HEK293 (cell line): ENCODE data around the gene IZUMO4.

Source experiments
- EGR2 ChIP-seq: fragments of 450-650 bp; formaldehyde crosslinking; IDR thresholded peaks from 2 replicates; pipeline ENCODE4 v1.5.1; 2016; ENCODE audit warnings: low read depth, missing biosample characterization, missing genetic modification characterization
- GLI2 ChIP-seq: fragments of 450-650 bp; formaldehyde crosslinking; IDR thresholded peaks from 2 replicates; pipeline ENCODE4; 2017; ENCODE audit warnings: missing biosample characterization, missing genetic modification characterization, low read depth, borderline replicate concordance
- GLIS1 ChIP-seq: fragments of 450-650 bp; formaldehyde crosslinking; IDR thresholded peaks from 2 replicates; pipeline ENCODE4 v1.5.1; 2016; ENCODE audit warnings: missing biosample characterization, missing genetic modification characterization
- KLF8 ChIP-seq: fragments of 450-650 bp; formaldehyde crosslinking; IDR thresholded peaks from 2 replicates; pipeline ENCODE4 v1.5.1; 2016; ENCODE audit warnings: missing biosample characterization, missing genetic modification characterization
- KLF9 ChIP-seq: fragments of 450-650 bp; formaldehyde crosslinking; IDR thresholded peaks from 2 replicates; pipeline ENCODE4 v1.5.1; 2016; ENCODE audit warnings: missing biosample characterization, missing genetic modification characterization, low read depth
- SCRT1 ChIP-seq: fragments of 450-650 bp; formaldehyde crosslinking; IDR thresholded peaks from 2 replicates; pipeline ENCODE4 v1.5.1; 2016; ENCODE audit warnings: missing biosample characterization, missing genetic modification characterization, borderline replicate concordance
- SP2 ChIP-seq: fragments of 450-650 bp; formaldehyde crosslinking; IDR thresholded peaks from 2 replicates; pipeline ENCODE4 v1.5.1; 2016; ENCODE audit warnings: missing biosample characterization, missing genetic modification characterization
- SP3 ChIP-seq: fragments of 450-650 bp; formaldehyde crosslinking; IDR thresholded peaks from 2 replicates; pipeline ENCODE4 v1.5.1; 2016; ENCODE audit warnings: missing biosample characterization, missing genetic modification characterization
- ZBTB8A ChIP-seq: fragments of 450-650 bp; formaldehyde crosslinking; IDR thresholded peaks from 2 replicates; pipeline ENCODE4 v1.5.1; 2016; ENCODE audit warnings: missing biosample characterization, missing genetic modification characterization
- ZEB2 ChIP-seq: fragments of 450-650 bp; formaldehyde crosslinking; IDR thresholded peaks from 2 replicates; pipeline ENCODE4 v1.5.1; 2016; ENCODE audit warnings: missing biosample characterization, missing genetic modification characterization
- ZFP69B ChIP-seq: fragments of 450-650 bp; formaldehyde crosslinking; IDR thresholded peaks from 2 replicates; pipeline ENCODE4 v1.5.1; 2016; ENCODE audit warnings: missing biosample characterization, missing genetic modification characterization
- ZNF138 ChIP-seq: fragments of 450-650 bp; formaldehyde crosslinking; IDR thresholded peaks from 2 replicates; pipeline ENCODE4 v1.5.1; 2016; ENCODE audit warnings: missing biosample characterization, missing genetic modification characterization, borderline replicate concordance
- ZNF16 ChIP-seq: fragments of 450-650 bp; formaldehyde crosslinking; IDR thresholded peaks from 2 replicates; pipeline ENCODE4 v1.5.1; 2016; ENCODE audit warnings: low read depth, missing biosample characterization, missing genetic modification characterization
- ZNF174 ChIP-seq: fragments of 450-650 bp; formaldehyde crosslinking; IDR thresholded peaks from 2 replicates; pipeline ENCODE4 v1.5.0; 2017; ENCODE audit warnings: missing biosample characterization, mild to moderate bottlenecking, missing genetic modification characterization
- ZNF202 ChIP-seq: fragments of 450-650 bp; formaldehyde crosslinking; IDR thresholded peaks from 2 replicates; pipeline ENCODE4 v1.5.1; 2016; ENCODE audit warnings: missing biosample characterization, missing genetic modification characterization, borderline replicate concordance
- ZNF335 ChIP-seq: fragments of 450-650 bp; formaldehyde crosslinking; conservative IDR thresholded peaks from 2 replicates; pipeline ENCODE4 v1.5.1; 2016; ENCODE audit warnings: missing biosample characterization, missing genetic modification characterization
- ZNF394 ChIP-seq: fragments of 450-650 bp; formaldehyde crosslinking; IDR thresholded peaks from 2 replicates; pipeline ENCODE4 v1.5.1; 2016; ENCODE audit warnings: missing biosample characterization, missing genetic modification characterization, mild to moderate bottlenecking, moderate library complexity, borderline replicate concordance
- ZNF416 ChIP-seq: fragments of 450-650 bp; formaldehyde crosslinking; IDR thresholded peaks from 2 replicates; pipeline ENCODE4 v1.5.1; 2016; ENCODE audit warnings: missing biosample characterization, missing genetic modification characterization
- ZNF423 ChIP-seq: fragments of 450-650 bp; formaldehyde crosslinking; IDR thresholded peaks from 2 replicates; pipeline ENCODE4 v1.5.1; 2016; ENCODE audit warnings: missing biosample characterization, missing genetic modification characterization
- ZNF501 ChIP-seq: fragments of 450-650 bp; formaldehyde crosslinking; IDR thresholded peaks from 2 replicates; pipeline ENCODE4 v1.5.1; 2016; ENCODE audit warnings: missing biosample characterization, missing genetic modification characterization
- ZNF521 ChIP-seq: fragments of 450-650 bp; formaldehyde crosslinking; IDR thresholded peaks from 2 replicates; pipeline ENCODE4 v1.5.1; 2017; ENCODE audit warnings: missing biosample characterization, mild to moderate bottlenecking, missing genetic modification characterization
- ZNF596 ChIP-seq: fragments of 450-650 bp; IDR thresholded peaks from 2 replicates; pipeline ENCODE4 v1.5.0; 2018; ENCODE audit warnings: missing biosample characterization, mild to moderate bottlenecking, missing genetic modification characterization, moderate library complexity
- ZNF600 ChIP-seq: fragments of 450-650 bp; formaldehyde crosslinking; IDR thresholded peaks from 2 replicates; pipeline ENCODE4 v1.5.1; 2016; ENCODE audit warnings: missing biosample characterization, missing genetic modification characterization
- ZNF610 ChIP-seq: fragments of 450-650 bp; formaldehyde crosslinking; IDR thresholded peaks from 2 replicates; pipeline ENCODE4 v1.5.1; 2016; ENCODE audit warnings: missing biosample characterization, missing genetic modification characterization, borderline replicate concordance
- ZNF777 ChIP-seq: fragments of 450-650 bp; formaldehyde crosslinking; IDR thresholded peaks from 2 replicates; pipeline ENCODE4 v1.5.1; 2017; ENCODE audit warnings: missing biosample characterization, missing genetic modification characterization, borderline replicate concordance
- ZNF792 ChIP-seq: fragments of 450-650 bp; formaldehyde crosslinking; IDR thresholded peaks from 2 replicates; pipeline ENCODE4 v1.5.1; 2016; ENCODE audit warnings: missing biosample characterization, missing genetic modification characterization
- ZSCAN16 ChIP-seq: fragments of 450-650 bp; formaldehyde crosslinking; IDR thresholded peaks from 2 replicates; pipeline ENCODE4 v1.5.1; 2016; ENCODE audit warnings: missing biosample characterization, missing genetic modification characterization
- ZXDB ChIP-seq: fragments of 450-650 bp; formaldehyde crosslinking; IDR thresholded peaks from 2 replicates; pipeline ENCODE4 v1.5.1; 2016; ENCODE audit warnings: missing biosample characterization, missing genetic modification characterization
- TF ChIP-seq, protein P1 (sequence below): fragments of 450-650 bp; formaldehyde crosslinking; optimal IDR thresholded peaks from 2 replicates; pipeline ENCODE3; 2016; ENCODE audit warnings: missing biosample characterization, mild to moderate bottlenecking, missing genetic modification characterization
- TF ChIP-seq, protein P2 (sequence below): fragments of 450-650 bp; formaldehyde crosslinking; IDR thresholded peaks from 2 replicates; pipeline ENCODE4 v1.5.1; 2017; ENCODE audit warnings: missing biosample characterization, missing genetic modification characterization
- TF ChIP-seq, protein P3 (sequence below): fragments of 450-650 bp; formaldehyde crosslinking; IDR thresholded peaks from 2 replicates; pipeline ENCODE4 v1.5.1; 2016; ENCODE audit warnings: missing biosample characterization, missing genetic modification characterization
- TF ChIP-seq, protein P4 (sequence below): fragments of 450-650 bp; formaldehyde crosslinking; IDR thresholded peaks from 2 replicates; pipeline ENCODE4 v1.5.1; 2016; ENCODE audit warnings: missing biosample characterization, missing genetic modification characterization
- TF ChIP-seq, protein P5 (sequence below): fragments of 450-650 bp; formaldehyde crosslinking; IDR thresholded peaks from 2 replicates; pipeline ENCODE4 v1.5.1; 2016; ENCODE audit warnings: missing biosample characterization, missing genetic modification characterization

The IZUMO4 gene

DNA sequence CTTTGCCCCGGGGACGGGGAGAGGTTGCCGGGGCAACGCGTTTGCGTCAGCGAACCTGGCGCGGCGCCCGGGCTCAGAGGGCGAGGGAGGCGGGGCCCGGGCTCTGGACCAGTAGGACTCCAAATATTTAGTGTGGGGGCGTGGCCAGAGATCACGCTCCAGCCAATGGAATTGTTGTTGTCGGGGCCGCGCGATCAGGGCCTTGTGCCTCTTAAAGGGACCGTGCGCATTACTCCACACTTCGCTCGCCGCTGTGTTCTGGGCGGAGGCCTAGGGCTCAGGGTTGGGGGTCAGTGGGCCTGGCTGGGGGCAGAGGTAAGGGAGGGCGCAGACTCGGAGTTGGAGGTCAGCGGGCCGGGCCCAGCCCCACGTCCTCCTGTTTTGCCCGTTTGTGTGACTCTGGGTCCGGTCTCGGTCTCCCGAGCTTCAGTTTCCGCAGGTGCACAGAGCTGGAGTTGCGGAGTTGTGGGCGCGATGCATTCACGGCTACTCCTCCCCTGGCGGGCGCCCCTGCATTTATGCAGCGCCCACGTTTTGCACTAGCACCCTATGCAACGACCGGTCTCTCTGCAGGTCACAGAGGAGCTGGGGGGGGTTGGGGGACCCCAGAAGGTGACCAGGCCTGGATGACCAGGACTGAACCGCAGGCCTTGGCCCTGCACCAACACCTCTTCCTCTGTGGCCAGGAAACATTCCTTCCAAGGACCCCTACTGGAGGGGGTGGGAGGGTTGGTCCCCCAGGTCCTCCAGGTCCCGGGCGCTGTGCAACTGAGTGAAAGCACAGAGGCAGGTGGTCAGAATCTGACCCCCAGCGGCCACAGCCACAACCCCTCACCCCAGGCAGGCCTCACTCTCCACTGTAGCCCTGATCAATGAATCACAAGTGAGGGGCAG, 35.0 kb upstream of the IZUMO4 start (continued):
- TF ChIP-seq, protein P1, sequence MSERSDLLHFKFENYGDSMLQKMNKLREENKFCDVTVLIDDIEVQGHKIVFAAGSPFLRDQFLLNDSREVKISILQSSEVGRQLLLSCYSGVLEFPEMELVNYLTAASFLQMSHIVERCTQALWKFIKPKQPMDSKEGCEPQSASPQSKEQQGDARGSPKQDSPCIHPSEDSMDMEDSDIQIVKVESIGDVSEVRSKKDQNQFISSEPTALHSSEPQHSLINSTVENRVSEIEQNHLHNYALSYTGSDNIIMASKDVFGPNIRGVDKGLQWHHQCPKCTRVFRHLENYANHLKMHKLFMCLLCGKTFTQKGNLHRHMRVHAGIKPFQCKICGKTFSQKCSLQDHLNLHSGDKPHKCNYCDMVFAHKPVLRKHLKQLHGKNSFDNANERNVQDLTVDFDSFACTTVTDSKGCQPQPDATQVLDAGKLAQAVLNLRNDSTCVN (tag by site-specific recombination) = peak; percentile 79
- TF ChIP-seq ZNF521 (no peak), ZNF777 (no peak), ZNF394 (tag by site-specific recombination) (peak; percentile 61; the same call in 1 of the 2 replicates), GLIS1 (tag by site-specific recombination) (peak; percentile 25; the same call in 1 of the 2 replicates), ZNF335 (peak; percentile 82), KLF9 (tag by site-specific recombination) (peak; percentile 30; the same call in 1 of the 2 replicates), GLI2 (tag by site-specific recombination) (no peak), SP3 (peak; percentile 70; the same call in 1 of the 2 replicates), SCRT1 (tag by site-specific recombination) (peak; percentile 15; the same call in 1 of the 2 replicates), ZNF202 (tag by site-specific recombination) (no peak), ZXDB (tag by site-specific recombination) (peak; percentile 65; the same call in 1 of the 2 replicates), ZNF610 (tag by site-specific recombination) (peak; percentile 31), EGR2 (peak; percentile 27; the same call in 1 of the 2 replicates), ZNF174 (tag by site-specific recombination) (no peak), ZEB2 (tag by site-specific recombination) (peak; percentile 18; the same call in 1 of the 2 replicates), ZNF16 (tag by site-specific recombination) (no peak), SP2 (tag by site-specific recombination) (peak; percentile 89), ZNF600 (tag by site-specific recombination) (peak; percentile 76), ZNF792 (tag by site-specific recombination) (peak; percentile 87), ZNF423 (tag by site-specific recombination) (no peak), ZBTB8A (tag by site-specific recombination) (peak; percentile 44), ZNF501 (tag by site-specific recombination) (no peak), ZFP69B (tag by site-specific recombination) (0 out of 2 replicates have a peak, but pooled peaks have one; percentile 15), KLF8 (tag by site-specific recombination) (peak; percentile 21), ZNF138 (tag by site-specific recombination) (no peak), ZSCAN16 (0 out of 2 replicates have a peak, but pooled peaks have one; percentile 18), ZNF596 (no peak), ZNF416 (no peak)
- TF ChIP-seq, protein P2, sequence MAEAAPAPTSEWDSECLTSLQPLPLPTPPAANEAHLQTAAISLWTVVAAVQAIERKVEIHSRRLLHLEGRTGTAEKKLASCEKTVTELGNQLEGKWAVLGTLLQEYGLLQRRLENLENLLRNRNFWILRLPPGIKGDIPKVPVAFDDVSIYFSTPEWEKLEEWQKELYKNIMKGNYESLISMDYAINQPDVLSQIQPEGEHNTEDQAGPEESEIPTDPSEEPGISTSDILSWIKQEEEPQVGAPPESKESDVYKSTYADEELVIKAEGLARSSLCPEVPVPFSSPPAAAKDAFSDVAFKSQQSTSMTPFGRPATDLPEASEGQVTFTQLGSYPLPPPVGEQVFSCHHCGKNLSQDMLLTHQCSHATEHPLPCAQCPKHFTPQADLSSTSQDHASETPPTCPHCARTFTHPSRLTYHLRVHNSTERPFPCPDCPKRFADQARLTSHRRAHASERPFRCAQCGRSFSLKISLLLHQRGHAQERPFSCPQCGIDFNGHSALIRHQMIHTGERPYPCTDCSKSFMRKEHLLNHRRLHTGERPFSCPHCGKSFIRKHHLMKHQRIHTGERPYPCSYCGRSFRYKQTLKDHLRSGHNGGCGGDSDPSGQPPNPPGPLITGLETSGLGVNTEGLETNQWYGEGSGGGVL (tag by site-specific recombination) = no peak
- TF ChIP-seq, protein P3, sequence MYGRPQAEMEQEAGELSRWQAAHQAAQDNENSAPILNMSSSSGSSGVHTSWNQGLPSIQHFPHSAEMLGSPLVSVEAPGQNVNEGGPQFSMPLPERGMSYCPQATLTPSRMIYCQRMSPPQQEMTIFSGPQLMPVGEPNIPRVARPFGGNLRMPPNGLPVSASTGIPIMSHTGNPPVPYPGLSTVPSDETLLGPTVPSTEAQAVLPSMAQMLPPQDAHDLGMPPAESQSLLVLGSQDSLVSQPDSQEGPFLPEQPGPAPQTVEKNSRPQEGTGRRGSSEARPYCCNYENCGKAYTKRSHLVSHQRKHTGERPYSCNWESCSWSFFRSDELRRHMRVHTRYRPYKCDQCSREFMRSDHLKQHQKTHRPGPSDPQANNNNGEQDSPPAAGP = peak; percentile 55; the same call in 1 of the 2 replicates
- TF ChIP-seq, protein P4, sequence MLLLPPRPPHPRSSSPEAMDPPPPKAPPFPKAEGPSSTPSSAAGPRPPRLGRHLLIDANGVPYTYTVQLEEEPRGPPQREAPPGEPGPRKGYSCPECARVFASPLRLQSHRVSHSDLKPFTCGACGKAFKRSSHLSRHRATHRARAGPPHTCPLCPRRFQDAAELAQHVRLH (tag by site-specific recombination) = 0 out of 2 replicates have a peak, but pooled peaks have one; percentile 27
- TF ChIP-seq, protein P5, sequence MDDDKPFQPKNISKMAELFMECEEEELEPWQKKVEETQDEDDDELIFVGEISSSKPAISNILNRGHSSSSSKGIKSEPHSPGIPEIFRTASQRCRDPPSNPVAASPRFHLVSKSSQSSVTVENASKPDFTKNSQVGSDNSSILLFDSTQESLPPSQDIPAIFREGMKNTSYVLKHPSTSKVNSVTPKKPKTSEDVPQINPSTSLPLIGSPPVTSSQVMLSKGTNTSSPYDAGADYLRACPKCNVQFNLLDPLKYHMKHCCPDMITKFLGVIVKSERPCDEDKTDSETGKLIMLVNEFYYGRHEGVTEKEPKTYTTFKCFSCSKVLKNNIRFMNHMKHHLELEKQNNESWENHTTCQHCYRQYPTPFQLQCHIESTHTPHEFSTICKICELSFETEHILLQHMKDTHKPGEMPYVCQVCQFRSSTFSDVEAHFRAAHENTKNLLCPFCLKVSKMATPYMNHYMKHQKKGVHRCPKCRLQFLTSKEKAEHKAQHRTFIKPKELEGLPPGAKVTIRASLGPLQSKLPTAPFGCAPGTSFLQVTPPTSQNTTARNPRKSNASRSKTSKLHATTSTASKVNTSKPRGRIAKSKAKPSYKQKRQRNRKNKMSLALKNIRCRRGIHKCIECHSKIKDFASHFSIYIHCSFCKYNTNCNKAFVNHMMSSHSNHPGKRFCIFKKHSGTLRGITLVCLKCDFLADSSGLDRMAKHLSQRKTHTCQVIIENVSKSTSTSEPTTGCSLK (tag by site-specific recombination) = no peak
